ENCODE data around the gene TMEM59L.

The TMEM59L gene

GRCh38 chr19:18669883-18670282 is 57.2 kb downstream of the TMEM59L start:
- H3K27ac Mint-ChIP-seq = no peak overlapping the region
- H3K36me3 Mint-ChIP-seq = peaks cover 20 to 33% of the 10 kb centered on the region in 2 donors
- H3K4me1 Mint-ChIP-seq = peaks cover 10 to 11% of the 10 kb centered on the region in 2 donors
- ATAC-seq (replicated peaks) = no peak
- DNase-seq = no peak
- H3K27me3 Mint-ChIP-seq = no peaks in the 10 kb centered on the region
- H3K4me3 Mint-ChIP-seq = no peak overlapping the region
- no peaks in the 10 kb centered on the region for H3K9me3 Mint-ChIP-seq

- DNase-seq = no peak
- no peak for ATAC-seq (replicated peaks)
- Mint-ChIP-seq H3K9me3 (no peaks in the 10 kb centered on the region), H3K36me3 (peaks cover 20 to 33% of the 10 kb centered on the region in 2 donors), H3K4me1 (peaks cover 10 to 11% of the 10 kb centered on the region in 2 donors), H3K27me3 (no peaks in the 10 kb centered on the region), H3K4me3 (no peak overlapping the region), H3K27ac (no peak overlapping the region)
These were observed 57.6 kb downstream of the TMEM59L start for GRCh38 chr19:18670312-18670711.

Measured in stimulated activated naive B cell treated with anti-CD40 and anti-IgM and Interleukin-4, amounts not matched to agents 10 μg/mL and 1 μg/mL and 100 μg/mL, for 72 hours (primary cell).